Central memory CD4-positive, alpha-beta T cell (primary cell): ENCODE data around the gene ACSBG1.
A peak's percentile ranks its signal among the peaks of the same experiment; 100 is the strongest.

ENCODE experiments used
- DNase-seq: peaks from one replicate; pipeline ENCODE4 v3.0.0; 2022

Gene ACSBG1

GRCh38 chr15:78201281-78202190 lies 32.8 kb downstream of the ACSBG1 start:
- no peak for DNase-seq

GRCh38 chr15:78200276-78200930 lies 34.0 kb downstream of the ACSBG1 start:
- DNase-seq: no peak

- DNase-seq: no peak
These were observed 36.7 kb downstream of the ACSBG1 start for GRCh38 chr15:78197632-78198031.

GRCh38 chr15:78195735-78196201 lies 38.6 kb downstream of the ACSBG1 start:
- DNase-seq: peak; percentile 40

GRCh38 chr15:78194568-78194925 lies 39.8 kb downstream of the ACSBG1 start:
- no peak for DNase-seq

GRCh38 chr15:78193731-78194567 lies 40.4 kb downstream of the ACSBG1 start:
- no peak for DNase-seq

- DNase-seq: no peak
These were observed 41.4 kb downstream of the ACSBG1 start for GRCh38 chr15:78192826-78193594.

- no peak for DNase-seq
These were observed 51.5 kb downstream of the ACSBG1 start for GRCh38 chr15:78182821-78183220.

GRCh38 chr15:78182336-78182700 lies 52.0 kb downstream of the ACSBG1 start:
- DNase-seq: no peak

- DNase-seq: no peak
These were observed 54.5 kb downstream of the ACSBG1 start for GRCh38 chr15:78179906-78180305.

- DNase-seq: no peak
These were observed 55.0 kb downstream of the ACSBG1 start for GRCh38 chr15:78179286-78179840.

- DNase-seq: no peak
These were observed 56.3 kb downstream of the ACSBG1 start for GRCh38 chr15:78178064-78178463.

GRCh38 chr15:78177447-78177873 lies 56.9 kb downstream of the ACSBG1 start:
- DNase-seq: no peak

- DNase-seq: no peak
These were observed 59.0 kb downstream of the ACSBG1 start for GRCh38 chr15:78175330-78175729.

- DNase-seq: no peak
These were observed 60.0 kb downstream of the ACSBG1 start for GRCh38 chr15:78174401-78174800.

- no peak for DNase-seq
These were observed 62.4 kb downstream of the ACSBG1 start for GRCh38 chr15:78171864-78172472.

- DNase-seq: no peak
These were observed 63.3 kb downstream of the ACSBG1 start for GRCh38 chr15:78170848-78171773.

GRCh38 chr15:78168608-78169007 lies 65.8 kb downstream of the ACSBG1 start:
- no peak for DNase-seq

GRCh38 chr15:78167227-78167888 lies 67.0 kb downstream of the ACSBG1 start:
- peak; percentile 18 for DNase-seq

- no peak for DNase-seq
These were observed 70.4 kb downstream of the ACSBG1 start for GRCh38 chr15:78164010-78164409.
